BJ (cell line): ENCODE results near the gene ABCB6. TPM values are rescaled to one million over a fixed set of nuclear protein-coding genes. Genes with fewer than 3 reads are reported as not detected.

Experiments used
- CTCF ChIA-PET: fragments of 350-600 bp; formaldehyde crosslinking; extraction: SDS; loops from one replicate; lab custom pipeline; 2021; ENCODE audit warnings: antibody characterized with exemption, inconsistent platforms; lab: Yijun Ruan, JAX
- POLR2A ChIA-PET: fragments of 300-600 bp; sonication (Branson Sonifier 250); formaldehyde crosslinking; extraction: SDS; loops from one replicate; lab custom pipeline; 2021; ENCODE audit warnings: antibody characterized with exemption; lab: Charles Lee
- DNase-seq: peaks from one replicate; pipeline ENCODE4 v3.0.0-alpha.2; 2011; ENCODE audit warnings: low read depth
- H3K27me3 ChIP-seq: 2 replicates; pipeline ENCODE4 v1.6.0; 2011; ENCODE audit warnings: low read length; ENCODE audit not compliant: control insufficient read depth, insufficient read depth
- H3K36me3 ChIP-seq: 2 replicates; pipeline ENCODE4 v1.5.1; 2011; ENCODE audit warnings: low read length; ENCODE audit not compliant: control insufficient read depth, insufficient read depth
- H3K4me3 ChIP-seq: 2 replicates; pipeline ENCODE4 v1.5.1; 2011; ENCODE audit warnings: low read depth, mild to moderate bottlenecking, control low read depth, low read length
- CTCF ChIP-seq: IDR thresholded peaks from 2 replicates; pipeline ENCODE4 v1.5.1; 2011; ENCODE audit warnings: low read depth, mild to moderate bottlenecking, control low read depth, inconsistent platforms, low read length, moderate library complexity; ENCODE audit not compliant: insufficient read depth
- polyA plus RNA-seq: library from polyadenylated mRNA; depleted of rRNA; stranded (reverse); fragments of >200 nt; gene quantifications from 2 replicates; pipeline ENCODE4 v1.2.3, GENCODE V29; 2011

Gene ABCB6
- polyA plus RNA-seq, 1 experiment: 33.4 TPM

DNA sequence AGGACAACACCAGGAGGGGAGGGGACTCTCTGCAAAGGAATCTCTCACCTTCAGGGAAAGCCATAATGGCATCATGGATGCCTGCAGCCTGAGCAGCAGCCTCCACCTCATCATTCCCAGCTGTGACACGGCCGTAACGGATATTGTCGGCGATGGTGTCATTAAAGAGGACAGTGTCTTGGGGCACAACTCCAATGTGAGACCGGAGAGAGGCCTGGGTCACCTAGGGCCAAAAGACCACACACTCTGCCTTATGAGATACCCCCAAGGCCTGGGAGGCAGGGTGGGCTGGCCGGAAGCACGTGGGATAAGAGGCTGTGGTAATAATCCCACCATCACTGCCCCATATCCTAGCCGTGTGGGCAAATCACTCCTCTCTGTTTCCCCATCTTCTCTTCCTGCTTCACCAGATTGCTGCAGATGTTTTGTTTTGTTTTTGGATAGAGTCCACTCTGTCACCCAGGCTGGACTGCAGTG, 7.8 kb downstream of the ABCB6 start:
- H3K27me3 ChIP-seq: no peaks in the 10 kb centered on the region
- H3K36me3 ChIP-seq: peaks cover 22% of the 10 kb centered on the region
- no peak for DNase-seq
- ChIA-PET POLR2A (no interaction called here), CTCF (interaction anchor here (0.6 to 2.6 kb wide), 5 partner anchors 31 to 90 kb away, joined by 3 to 13 read pairs (median 4); partner anchors contain the start of gene NHEJ1)
- TF ChIP-seq CTCF: no peak
- no peak overlapping the region for H3K4me3 ChIP-seq

GRCh38 chr2:219210196-219210885, 8.4 kb downstream of the ABCB6 start:
- peaks cover 22% of the 10 kb centered on the region for H3K36me3 ChIP-seq

GRCh38 chr2:219209236-219210195, 9.2 kb downstream of the ABCB6 start:
- POLR2A ChIA-PET: no interaction called here
- peaks cover 19% of the 10 kb centered on the region for H3K36me3 ChIP-seq

More at GRCh38 chr2:219210196-219210885, 8.4 kb downstream of the ABCB6 start:
- no peak overlapping the region for H3K4me3 ChIP-seq
- no peak for DNase-seq
- ChIA-PET POLR2A (no interaction called here), CTCF (interaction anchor here (0.9 to 3.6 kb wide), 5 partner anchors 30 to 85 kb away, joined by 3 to 15 read pairs (median 8); partner anchors contain the start of gene NHEJ1)
- no peak for TF ChIP-seq CTCF
- H3K27me3 ChIP-seq: no peaks in the 10 kb centered on the region

DNA sequence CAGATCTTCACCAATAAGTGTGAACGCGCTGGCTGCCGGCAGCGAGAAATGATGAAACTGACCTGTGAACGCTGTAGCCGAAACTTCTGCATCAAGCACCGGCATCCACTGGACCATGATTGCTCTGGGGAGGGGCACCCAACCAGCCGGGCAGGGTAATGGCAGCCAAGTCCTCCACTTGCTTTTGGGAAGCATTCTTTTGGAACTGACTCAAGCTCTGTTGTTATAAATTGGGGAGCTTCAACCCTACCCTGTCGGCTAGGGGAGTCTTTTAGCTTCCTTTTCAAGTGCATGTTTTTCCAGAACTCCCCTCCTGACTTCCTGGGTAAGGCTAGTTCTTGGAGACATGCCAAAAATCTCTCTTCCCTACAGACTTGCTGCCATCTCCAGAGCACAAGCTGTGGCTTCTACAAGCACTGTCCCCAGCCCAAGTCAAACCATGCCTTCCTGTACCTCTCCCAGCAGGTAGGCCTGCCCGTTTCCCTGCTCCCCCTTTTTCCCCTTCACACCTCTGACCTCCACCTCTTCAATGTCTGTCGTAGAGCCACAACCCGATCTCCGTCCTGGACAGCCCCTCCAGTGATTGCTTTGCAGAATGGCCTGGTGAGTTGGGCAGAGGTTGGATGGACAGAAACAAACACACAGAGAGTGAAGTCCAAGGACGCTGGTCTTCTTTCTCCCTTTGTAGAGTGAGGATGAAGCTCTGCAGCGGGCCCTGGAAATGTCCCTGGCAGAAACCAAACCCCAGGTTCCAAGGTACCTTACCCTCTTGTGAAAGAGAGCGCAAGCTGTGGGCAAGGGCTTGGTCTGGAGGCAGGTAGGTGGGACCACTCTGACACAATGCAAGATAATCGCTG, 10.6 kb downstream of the ABCB6 start:
- Histone ChIP-seq H3K36me3 (peaks cover 14% of the 10 kb centered on the region), H3K4me3 (peak overlapping the region; percentile 63; the same call in 1 of the 2 replicates), H3K27me3 (no peaks in the 10 kb centered on the region)
- no peak for TF ChIP-seq CTCF
- ChIA-PET CTCF (interaction anchor here (0.6 to 3.6 kb wide), 9 partner anchors 10 to 440 kb away, joined by 3 to 15 read pairs (median 4); partner anchors contain the start of gene ABCB6), POLR2A (interaction anchor here (0.7 kb wide), 1 partner anchor 10 kb away, joined by 3 read pairs; no protein-coding TSS in a partner anchor)
- DNase-seq: no peak

More at GRCh38 chr2:219209236-219210195, 9.2 kb downstream of the ABCB6 start:
- DNase-seq: no peak
- H3K27me3 ChIP-seq: no peaks in the 10 kb centered on the region
- CTCF ChIA-PET: interaction anchor here (2.6 to 3.6 kb wide), 2 partner anchors 38 to 86 kb away, joined by 13 to 15 read pairs; no protein-coding TSS in a partner anchor
- H3K4me3 ChIP-seq: no peak overlapping the region
- no peak for TF ChIP-seq CTCF
